PC-9 (cell line): ENCODE data around the gene HS3ST3B1. TPM values are rescaled to one million over a fixed set of nuclear protein-coding genes. Genes with fewer than 3 reads are reported as not detected.

Experiments
- BruUV-seq: library from RNA; stranded (reverse); fragments of 400-500 nt; replicated peaks from 2 replicates; lab custom pipeline; 2021; lab: Mats Ljungman, UMichigan
- CTCF ChIA-PET: fragments of 300-600 bp; sonication (Branson Sonifier 250); formaldehyde crosslinking; loops from one replicate; lab custom pipeline; 2022; ENCODE audit warnings: antibody characterized with exemption; lab: Charles Lee
- POLR2A ChIA-PET: fragments of 300-600 bp; sonication (Branson Sonifier 250); formaldehyde crosslinking; loops from one replicate; lab custom pipeline; 2022; ENCODE audit warnings: antibody characterized with exemption; ENCODE audit not compliant: unreplicated experiment; lab: Charles Lee
- DNase-seq, 2 experiments: peaks; one replicate each; pipeline versions ENCODE4 v3.0.0 to v3.0.0-alpha.2; 2015 to 2022; ENCODE audit warnings: mixed read lengths in 1 of 2
- H2AFZ ChIP-seq: fragments of 200-600 bp; sonication (generic); 2 replicates; pipeline ENCODE4 v1.8.1; 2017; ENCODE audit warnings: antibody characterized with exemption
- H3F3A ChIP-seq: fragments of 200-600 bp; sonication (generic); 2 replicates; pipeline ENCODE4 v1.8.1; 2017; ENCODE audit warnings: antibody characterized with exemption, mild to moderate bottlenecking, low read depth; ENCODE audit not compliant: insufficient read depth
- H3K27ac ChIP-seq: fragments of 200-600 bp; sonication (generic); 2 replicates; pipeline ENCODE4 v1.6.1; 2016; ENCODE audit warnings: mixed run types
- H3K27me3 ChIP-seq: fragments of 200-600 bp; sonication (generic); 2 replicates; pipeline ENCODE4 v1.6.1; 2016; ENCODE audit warnings: low read depth, mixed run types; ENCODE audit not compliant: insufficient read depth
- H3K36me3 ChIP-seq: fragments of 200-600 bp; sonication (generic); 2 replicates; pipeline ENCODE4 v1.6.1; 2016; ENCODE audit warnings: low read depth, mixed run types
- H3K4me1 ChIP-seq: fragments of 200-600 bp; sonication (generic); replicated peaks from 2 replicates; pipeline ENCODE4 v1.6.1; 2016; ENCODE audit warnings: mixed run types; ENCODE audit not compliant: insufficient read depth
- H3K4me2 ChIP-seq: fragments of 200-600 bp; sonication (generic); 2 replicates; pipeline ENCODE4 v1.6.1; 2017; ENCODE audit warnings: mixed run types
- H3K4me3 ChIP-seq: fragments of 200-600 bp; sonication (generic); 2 replicates; pipeline ENCODE4 v1.6.1; 2016; ENCODE audit warnings: mixed run types
- H3K79me2 ChIP-seq: fragments of 200-600 bp; sonication (generic); 2 replicates; pipeline ENCODE4 v1.6.1; 2017; ENCODE audit warnings: low read depth, mixed run types
- H3K9me2 ChIP-seq: fragments of 200-600 bp; sonication (generic); 2 replicates; pipeline ENCODE4 v1.8.1; 2017; ENCODE audit warnings: mild to moderate bottlenecking; ENCODE audit not compliant: insufficient read depth
- H3K9me3 ChIP-seq: fragments of 200-600 bp; sonication (generic); 2 replicates; pipeline ENCODE4 v1.8.1; 2016; ENCODE audit warnings: low read depth; ENCODE audit not compliant: insufficient read depth
- H4K20me1 ChIP-seq: fragments of 200-600 bp; sonication (generic); 2 replicates; pipeline ENCODE4 v1.8.1; 2017; ENCODE audit not compliant: insufficient read depth
- CTCF ChIP-seq: fragments of 200-600 bp; sonication (generic); conservative IDR thresholded peaks from 2 replicates; pipeline ENCODE4 v1.6.1; 2017; ENCODE audit warnings: mixed run types, antibody characterized with exemption, mild to moderate bottlenecking, moderate library complexity
- EZH2 ChIP-seq: fragments of 200-600 bp; sonication (generic); IDR thresholded peaks from 2 replicates; pipeline ENCODE4 v1.8.0; 2017; ENCODE audit warnings: antibody characterized with exemption, low read depth
- intact Hi-C: fragments of 100-400 bp; cut with micrococcal nuclease; formaldehyde crosslinking; loops from one replicate; pipeline ENCODE4 v1.10.0; 2022; ENCODE audit not compliant: unreplicated experiment
- total RNA-seq: library from RNA; stranded (reverse); gene quantifications from 2 replicates; pipeline ENCODE4 v1.2.3, GENCODE V29; 2021

HS3ST3B1 gene
- total RNA-seq, 1 experiment from 2014 or later, result not detected

DNA sequence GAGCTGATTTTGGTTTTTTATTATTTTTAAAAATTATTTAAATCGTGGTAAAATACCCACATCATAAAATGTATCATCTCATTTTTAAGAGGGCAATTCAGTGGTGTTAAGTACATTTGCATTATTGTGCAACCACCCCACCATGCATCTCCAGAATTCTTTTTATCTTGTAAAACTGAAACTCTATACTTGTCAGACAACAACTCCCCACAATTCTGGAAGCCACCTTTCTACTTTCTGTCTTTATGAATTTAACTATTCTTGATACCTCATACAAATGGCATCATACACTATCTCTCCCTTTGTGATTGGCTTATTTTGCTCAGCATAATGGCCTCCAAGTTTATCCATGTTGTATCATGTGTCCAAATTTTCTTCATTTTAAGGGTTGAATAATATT is 97.9 kb downstream of the HS3ST3B1 start:
- Histone ChIP-seq H3K36me3 (no peaks in the 10 kb centered on the region), H4K20me1 (no peaks in the 10 kb centered on the region), H3K27ac (no peak overlapping the region), H3K9me3 (no peaks in the 10 kb centered on the region), H3K4me1 (no peaks in the 10 kb centered on the region), H3K27me3 (no peaks in the 10 kb centered on the region), H3F3A (no peaks in the 10 kb centered on the region), H3K79me2 (no peaks in the 10 kb centered on the region), H2AFZ (no peak overlapping the region), H3K9me2 (no peaks in the 10 kb centered on the region), H3K4me2 (no peak overlapping the region), H3K4me3 (no peak overlapping the region)
- POLR2A ChIA-PET, result no interaction called here
- DNase-seq, result no peak
- CTCF ChIA-PET, result no interaction called here
- no TSS peak for BruUV-seq
- intact Hi-C loops, result no loop called here
- no peak for TF ChIP-seq CTCF
- TF ChIP-seq EZH2, result no peak

Other genes starting within 250 kb of the HS3ST3B1 start
- gene COX10, start 231.6 kb upstream of the HS3ST3B1 start, total RNA-seq, result 16.2 and 22.6 TPM in 2 replicates
- not detected in 2 replicates for gene CDRT15, start 64.2 kb upstream of the HS3ST3B1 start, total RNA-seq